Fibroblast of skin of right biceps (primary cell): ENCODE results near the gene NAXD.
"Not testable (repeated sequence)": the region's sequence is repeated elsewhere in the genome, so short reads cannot be mapped to it uniquely, and the experiment has no call there.

Experiments used
- DNase-seq: peaks from one replicate; pipeline ENCODE4 v3.0.0-alpha.2; 2013

The NAXD gene

GRCh38 chr13:110645750-110646149, 30.4 kb downstream of the NAXD start:
- DNase-seq = no peak

GRCh38 chr13:110646442-110647364, 31.4 kb downstream of the NAXD start:
- no peak for DNase-seq

GRCh38 chr13:110647365-110647737, 32.0 kb downstream of the NAXD start:
- DNase-seq = no peak

- no peak for DNase-seq
These were observed 32.9 kb downstream of the NAXD start for GRCh38 chr13:110648146-110648819.

GRCh38 chr13:110648848-110649421, 33.6 kb downstream of the NAXD start:
- no peak for DNase-seq

GRCh38 chr13:110649551-110649950, 34.2 kb downstream of the NAXD start:
- DNase-seq = no peak

GRCh38 chr13:110650436-110650835, 35.1 kb downstream of the NAXD start:
- no peak for DNase-seq

- DNase-seq = no peak
These were observed 35.9 kb downstream of the NAXD start for GRCh38 chr13:110651271-110651670.

GRCh38 chr13:110651726-110652230, 36.4 kb downstream of the NAXD start:
- no peak for DNase-seq

- DNase-seq = no peak
These were observed 36.9 kb downstream of the NAXD start for GRCh38 chr13:110652231-110652730.

GRCh38 chr13:110652764-110653163, 37.4 kb downstream of the NAXD start:
- DNase-seq = no peak

GRCh38 chr13:110653271-110653670, 37.9 kb downstream of the NAXD start:
- no peak for DNase-seq

GRCh38 chr13:110653851-110654250, 38.5 kb downstream of the NAXD start:
- no peak for DNase-seq

GRCh38 chr13:110657196-110657595, 41.9 kb downstream of the NAXD start:
- no peak for DNase-seq

- DNase-seq = not testable (repeated sequence)
These were observed 43.0 kb downstream of the NAXD start for GRCh38 chr13:110658218-110658911.

- DNase-seq = no peak
These were observed 45.9 kb downstream of the NAXD start for GRCh38 chr13:110661256-110661655.

GRCh38 chr13:110662091-110662490, 46.7 kb downstream of the NAXD start:
- DNase-seq = no peak

GRCh38 chr13:110662777-110663443, 47.6 kb downstream of the NAXD start:
- DNase-seq = no peak

- DNase-seq = no peak
These were observed 48.1 kb downstream of the NAXD start for GRCh38 chr13:110663491-110663890.

- DNase-seq = no peak
These were observed 48.7 kb downstream of the NAXD start for GRCh38 chr13:110664041-110664440.

GRCh38 chr13:110664673-110665072, 49.3 kb downstream of the NAXD start:
- no peak for DNase-seq
